Activated T-helper 2 cell treated with anti-CD3 and anti-CD28 coated beads, Interferon-gamma antibody, Interleukin-2, Interleukin-4, amounts not matched to agents 10 μg/mL and 5 μg/mL and 100 μg/mL, durations not matched to agents 14 hours and 24 hours and 36 hours (primary cell): ENCODE measurements around the gene LRCH1. TPM values are rescaled to one million over a fixed set of nuclear protein-coding genes. Genes with fewer than 3 reads are reported as not detected.

ENCODE experiments used
- DNase-seq: peaks from one replicate; pipeline ENCODE4 v3.0.0; 2021; ENCODE audit warnings: low spot score
- H3K27ac Mint-ChIP-seq: one replicate; pipeline ENCODE4 v1.8.0; 2021; ENCODE audit warnings: mixed read lengths
- H3K27me3 Mint-ChIP-seq: one replicate; pipeline ENCODE4 v1.8.0; 2021; ENCODE audit warnings: low read depth, mixed read lengths
- H3K36me3 Mint-ChIP-seq: one replicate; pipeline ENCODE4 v1.8.0; 2021; ENCODE audit warnings: low read depth, mixed read lengths
- H3K4me1 Mint-ChIP-seq: one replicate; pipeline ENCODE4 v1.8.0; 2021; ENCODE audit warnings: low read depth, mixed read lengths
- H3K4me3 Mint-ChIP-seq: one replicate; pipeline ENCODE4 v1.8.0; 2021; ENCODE audit warnings: low read depth, mild to moderate bottlenecking, moderate library complexity, mixed read lengths
- H3K9me3 Mint-ChIP-seq: one replicate; pipeline ENCODE4 v1.8.0; 2021; ENCODE audit warnings: mixed read lengths
- intact Hi-C: fragments of 100-400 bp; cut with micrococcal nuclease; formaldehyde crosslinking; loops from one replicate; pipeline ENCODE4 v1.15.1; 2023
- total RNA-seq: library from RNA; stranded (reverse); gene quantifications from 2 replicates; pipeline ENCODE4 v1.2.3, GENCODE V29; 2022

The LRCH1 gene
- total RNA-seq, 1 donor from 2014 or later: 17.8 TPM

DNA sequence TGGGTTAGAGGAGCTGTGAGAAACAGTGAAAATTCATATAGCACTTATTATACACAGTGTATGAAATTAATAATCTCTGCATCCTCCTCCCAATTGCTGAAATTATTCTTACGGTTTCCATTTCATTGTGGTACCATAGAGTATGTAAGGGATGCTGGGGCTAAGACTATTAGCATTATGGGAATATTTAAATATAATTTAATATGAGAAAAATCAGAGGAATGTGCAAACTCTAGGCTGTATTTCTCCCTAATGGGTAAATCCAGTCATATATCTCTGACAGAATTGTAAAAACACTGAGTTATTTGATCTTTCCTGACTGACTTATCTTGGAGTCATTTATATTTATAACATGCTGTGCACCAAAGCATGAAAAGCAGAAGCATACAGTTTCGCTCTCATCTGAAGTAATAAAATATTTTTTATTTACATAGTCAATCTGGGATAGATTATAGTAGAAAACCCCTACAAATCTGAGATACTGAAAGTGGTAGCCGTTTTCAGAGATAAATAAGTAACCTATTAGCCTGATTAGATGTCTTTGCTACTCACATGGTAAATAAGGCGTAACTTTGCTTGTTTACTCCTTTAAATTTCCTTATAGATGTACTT lies 34.9 kb downstream of the LRCH1 start:
- Mint-ChIP-seq H3K27me3 (peaks cover 4% of the 10 kb centered on the region), H3K4me3 (no peak overlapping the region), H3K4me1 (peaks cover 24% of the 10 kb centered on the region), H3K27ac (no peak overlapping the region), H3K9me3 (no peaks in the 10 kb centered on the region), H3K36me3 (no peaks in the 10 kb centered on the region)
- DNase-seq: no peak
- intact Hi-C loops: no loop called here

DNA sequence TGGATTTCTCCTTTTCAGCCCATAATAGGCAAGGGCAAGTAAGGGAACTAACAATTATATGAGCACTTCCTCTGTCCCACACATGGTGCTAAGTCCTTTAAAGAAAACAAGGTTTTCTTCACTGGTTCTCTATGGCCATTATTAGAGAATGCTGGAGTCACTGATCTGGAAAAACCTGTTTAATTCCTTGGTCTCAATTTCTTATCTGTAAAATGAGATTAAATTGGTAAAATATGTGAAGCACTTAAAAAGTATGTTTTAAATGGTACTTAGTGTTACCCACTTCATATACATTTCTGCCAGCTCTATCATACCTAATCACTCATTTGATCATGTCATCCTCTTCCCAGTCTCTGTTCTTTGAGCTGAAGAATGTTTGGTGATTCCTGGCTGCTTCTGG lies 39.4 kb downstream of the LRCH1 start:
- Mint-ChIP-seq H3K9me3 (no peaks in the 10 kb centered on the region), H3K4me3 (no peak overlapping the region), H3K27ac (no peak overlapping the region), H3K27me3 (peaks cover 6% of the 10 kb centered on the region), H3K4me1 (peaks cover 45% of the 10 kb centered on the region), H3K36me3 (peaks cover 3% of the 10 kb centered on the region)
- intact Hi-C loops: loop anchor here (2.0 to 5.0 kb wide), 4 partner anchors 14 to 75 kb away; partner anchors contain the start of gene LRCH1
- DNase-seq: no peak

DNA sequence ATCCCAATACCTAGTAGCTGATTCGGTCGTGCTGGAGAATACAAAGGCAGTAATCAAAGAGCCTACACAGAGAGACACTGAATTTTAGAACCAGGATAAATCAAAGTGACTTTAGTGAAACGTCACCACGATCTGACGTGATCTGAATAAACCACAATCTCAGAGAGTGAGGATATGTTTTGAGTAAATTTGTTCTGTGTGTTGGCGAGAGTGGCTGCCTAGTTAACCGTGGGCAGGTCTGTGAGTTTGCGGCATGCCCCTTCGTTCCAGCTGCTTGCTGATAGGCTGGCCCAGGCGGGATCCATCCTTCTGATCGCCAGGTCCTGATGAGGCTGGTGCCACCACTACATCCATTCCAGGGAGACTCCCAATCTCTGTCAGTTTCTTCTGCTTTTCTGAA lies 40.4 kb downstream of the LRCH1 start:
- H3K27ac Mint-ChIP-seq: peak overlapping the region; percentile 3
- H3K27me3 Mint-ChIP-seq: peaks cover 6% of the 10 kb centered on the region
- peaks cover 51% of the 10 kb centered on the region for H3K4me1 Mint-ChIP-seq
- H3K36me3 Mint-ChIP-seq: peaks cover 3% of the 10 kb centered on the region
- peak; percentile 15 for DNase-seq
- H3K9me3 Mint-ChIP-seq: no peaks in the 10 kb centered on the region
- no peak overlapping the region for H3K4me3 Mint-ChIP-seq
- intact Hi-C loops: loop anchor here (2.0 to 5.0 kb wide), 4 partner anchors 13 to 74 kb away; partner anchors contain the start of gene LRCH1

DNA sequence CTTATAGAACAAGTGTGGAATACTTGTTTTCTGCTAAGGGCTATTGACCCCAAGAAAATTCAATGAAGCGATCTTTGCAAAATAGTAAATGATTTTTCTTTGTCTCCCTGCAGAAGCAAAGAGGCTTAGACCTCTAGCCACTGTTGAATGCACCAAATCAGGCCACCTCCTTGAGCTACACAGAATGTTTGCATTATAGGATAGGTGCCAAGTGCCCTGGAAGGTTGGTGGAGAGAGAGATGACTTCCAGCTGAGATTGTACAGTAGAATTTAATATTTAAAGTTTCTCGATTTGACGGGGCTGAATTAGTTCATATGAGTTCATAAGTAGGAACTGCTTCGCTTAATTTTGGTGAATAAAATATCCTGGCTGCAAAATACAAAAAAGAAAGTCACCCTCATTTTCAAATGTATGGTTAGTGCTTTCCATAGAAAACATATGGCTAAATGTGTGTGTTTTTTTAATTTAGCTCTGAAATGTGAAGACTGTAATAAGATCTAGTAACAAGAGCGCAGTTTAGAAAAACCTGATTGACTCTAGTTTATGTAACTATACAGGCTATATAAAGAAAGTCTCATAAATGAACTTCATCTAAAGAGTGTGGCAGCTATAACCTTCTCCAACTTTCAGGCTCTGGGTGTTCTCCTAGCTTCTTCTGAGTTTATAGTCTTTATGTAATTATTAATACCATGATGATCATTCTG lies 41.6 kb downstream of the LRCH1 start:
- H3K9me3 Mint-ChIP-seq: no peaks in the 10 kb centered on the region
- peaks cover 6% of the 10 kb centered on the region for H3K27me3 Mint-ChIP-seq
- DNase-seq: no peak
- H3K27ac Mint-ChIP-seq: no peak overlapping the region
- no peak overlapping the region for H3K4me3 Mint-ChIP-seq
- peaks cover 58% of the 10 kb centered on the region for H3K4me1 Mint-ChIP-seq
- H3K36me3 Mint-ChIP-seq: peaks cover 7% of the 10 kb centered on the region
- intact Hi-C loops: loop anchor here (5.0 kb wide), 1 partner anchor 73 kb away; no protein-coding TSS in a partner anchor

DNA sequence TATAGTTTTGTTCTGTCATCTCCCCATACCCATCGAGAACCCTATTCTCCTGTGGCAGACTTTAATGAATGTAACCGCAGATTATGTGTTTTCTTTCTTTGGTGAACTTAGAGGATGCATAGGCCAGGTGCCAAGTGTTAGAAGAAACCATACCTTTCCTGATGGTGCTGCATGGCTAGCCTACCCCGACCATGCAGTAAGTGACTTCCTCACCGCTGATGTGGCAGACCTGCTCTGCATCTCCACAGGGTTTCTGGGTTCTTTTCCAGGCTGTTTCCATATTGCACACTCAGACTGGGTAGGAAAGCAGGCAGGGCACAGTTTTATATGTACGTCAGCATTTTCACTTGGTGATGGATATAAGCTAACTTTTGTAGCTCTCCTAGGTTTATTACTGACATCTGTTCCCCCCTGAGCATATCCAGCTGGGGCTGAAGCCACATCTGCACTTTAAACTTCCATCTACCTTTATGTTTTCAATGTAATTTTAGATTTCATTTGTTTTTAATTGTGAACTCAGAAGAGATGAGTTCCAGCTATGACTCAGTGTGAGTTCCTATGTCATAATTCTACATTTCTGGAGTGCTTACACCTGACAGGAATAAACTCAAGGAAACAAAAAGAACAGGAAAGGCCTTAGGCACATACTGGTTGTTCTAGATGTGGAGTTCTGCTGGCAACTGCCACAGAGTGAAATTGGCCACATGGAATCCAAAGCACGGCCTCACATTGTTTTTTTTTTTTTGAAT lies 42.3 kb downstream of the LRCH1 start:
- Mint-ChIP-seq H3K9me3 (no peaks in the 10 kb centered on the region), H3K27ac (no peak overlapping the region), H3K27me3 (peaks cover 6% of the 10 kb centered on the region), H3K4me1 (peaks cover 52% of the 10 kb centered on the region), H3K4me3 (no peak overlapping the region), H3K36me3 (peaks cover 7% of the 10 kb centered on the region)
- intact Hi-C loops: no loop called here
- DNase-seq: no peak

DNA sequence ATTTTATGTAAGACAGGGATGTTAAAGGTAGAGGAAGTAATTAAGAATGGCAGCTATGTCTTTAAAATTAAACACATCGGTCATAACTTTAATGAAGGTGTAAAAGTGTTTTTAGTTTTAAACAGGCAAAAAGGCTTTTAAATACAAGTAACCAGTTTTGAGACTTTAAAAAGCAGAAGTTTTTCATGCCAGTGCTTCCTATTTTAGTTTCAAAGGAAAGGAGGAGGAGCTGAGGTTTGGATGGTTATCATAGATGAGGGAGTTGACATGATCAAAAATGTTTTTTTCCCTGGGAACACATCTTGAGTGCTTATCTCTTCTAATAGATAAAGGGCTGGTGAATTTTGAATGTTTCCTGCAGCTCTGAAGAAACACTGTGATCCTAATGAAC lies 42.9 kb downstream of the LRCH1 start:
- no peaks in the 10 kb centered on the region for H3K9me3 Mint-ChIP-seq
- peaks cover 6% of the 10 kb centered on the region for H3K27me3 Mint-ChIP-seq
- no peak for DNase-seq
- intact Hi-C loops: no loop called here
- peaks cover 7% of the 10 kb centered on the region for H3K36me3 Mint-ChIP-seq
- H3K27ac Mint-ChIP-seq: no peak overlapping the region
- peaks cover 49% of the 10 kb centered on the region for H3K4me1 Mint-ChIP-seq
- H3K4me3 Mint-ChIP-seq: no peak overlapping the region

DNA sequence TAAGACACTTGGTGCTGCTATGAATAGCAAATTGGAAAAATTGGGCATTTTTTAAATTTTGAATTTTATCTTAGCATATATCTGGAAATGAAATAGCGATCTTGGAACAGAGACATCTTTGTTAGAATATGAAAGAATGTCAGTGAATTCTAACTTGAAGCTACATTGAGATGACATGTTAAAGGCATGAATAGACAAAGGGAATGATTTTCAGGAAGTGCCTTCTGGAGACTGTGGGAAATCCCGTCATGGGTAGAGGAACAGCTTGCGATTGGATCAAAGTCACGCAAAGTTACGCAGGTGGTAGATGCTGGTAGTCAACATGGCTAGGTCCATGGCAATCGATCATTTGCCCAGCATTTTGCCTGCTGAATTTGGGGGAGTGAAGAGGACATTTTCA lies 43.5 kb downstream of the LRCH1 start:
- Mint-ChIP-seq H3K4me1 (peaks cover 49% of the 10 kb centered on the region), H3K27me3 (peaks cover 6% of the 10 kb centered on the region), H3K27ac (no peak overlapping the region), H3K4me3 (no peak overlapping the region), H3K36me3 (peaks cover 7% of the 10 kb centered on the region), H3K9me3 (no peaks in the 10 kb centered on the region)
- no peak for DNase-seq
- intact Hi-C loops: no loop called here

DNA sequence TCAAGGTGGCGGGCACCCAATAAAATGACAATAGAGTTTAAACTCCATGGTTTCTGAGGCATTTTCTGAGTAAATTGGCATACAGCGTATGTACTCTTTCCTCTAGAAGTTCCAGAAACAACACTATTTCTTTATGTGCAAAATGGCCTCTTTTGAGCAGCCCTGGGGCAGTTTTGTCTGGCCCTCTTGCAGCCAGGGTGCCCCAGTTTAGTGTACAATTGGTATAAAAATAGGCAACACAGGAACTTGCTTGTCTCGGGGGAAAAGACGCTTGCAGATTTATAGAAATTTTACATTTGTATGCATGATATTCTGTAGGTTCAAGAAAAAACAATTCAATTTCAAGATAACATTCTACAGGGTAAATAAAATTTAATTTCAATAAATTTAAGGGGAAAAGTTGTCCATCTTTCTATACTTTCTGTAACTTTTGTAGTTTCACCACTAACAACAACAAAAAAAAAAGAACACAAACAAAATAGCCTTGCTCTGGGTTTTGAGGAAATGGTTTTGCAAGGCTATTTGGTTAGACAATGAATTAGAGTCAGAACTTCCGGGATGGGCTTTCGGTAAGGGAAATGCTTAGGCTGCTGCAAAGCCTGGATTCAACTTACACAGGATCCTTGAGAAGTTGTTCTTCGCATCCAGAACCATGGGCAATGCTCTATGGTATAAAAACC lies 45.3 kb downstream of the LRCH1 start:
- DNase-seq: no peak
- H3K36me3 Mint-ChIP-seq: peaks cover 7% of the 10 kb centered on the region
- H3K4me3 Mint-ChIP-seq: no peak overlapping the region
- no peaks in the 10 kb centered on the region for H3K9me3 Mint-ChIP-seq
- H3K27ac Mint-ChIP-seq: no peak overlapping the region
- H3K4me1 Mint-ChIP-seq: peaks cover 46% of the 10 kb centered on the region
- H3K27me3 Mint-ChIP-seq: peaks cover 2% of the 10 kb centered on the region
- intact Hi-C loops: no loop called here

DNA sequence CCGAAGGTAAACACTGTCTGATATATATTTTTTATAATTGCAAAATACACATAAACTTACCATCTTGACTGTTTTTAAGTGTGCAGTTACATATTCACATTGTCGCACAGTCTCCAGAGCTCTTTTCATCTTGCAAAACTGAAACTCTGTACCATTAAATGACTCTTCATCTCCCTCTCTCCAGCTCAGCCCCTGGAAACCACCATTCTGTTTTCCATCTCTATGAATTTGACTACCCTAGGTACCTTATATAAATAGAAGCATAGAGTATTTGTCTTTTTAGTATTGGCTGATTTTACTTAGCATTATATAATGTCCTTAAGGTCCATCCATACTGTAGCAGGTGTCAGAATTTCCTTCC lies 45.8 kb downstream of the LRCH1 start:
- peaks cover 2% of the 10 kb centered on the region for H3K27me3 Mint-ChIP-seq
- H3K36me3 Mint-ChIP-seq: peaks cover 7% of the 10 kb centered on the region
- peaks cover 41% of the 10 kb centered on the region for H3K4me1 Mint-ChIP-seq
- DNase-seq: no peak
- intact Hi-C loops: no loop called here
- H3K9me3 Mint-ChIP-seq: no peaks in the 10 kb centered on the region
- no peak overlapping the region for H3K27ac Mint-ChIP-seq
- H3K4me3 Mint-ChIP-seq: no peak overlapping the region

DNA sequence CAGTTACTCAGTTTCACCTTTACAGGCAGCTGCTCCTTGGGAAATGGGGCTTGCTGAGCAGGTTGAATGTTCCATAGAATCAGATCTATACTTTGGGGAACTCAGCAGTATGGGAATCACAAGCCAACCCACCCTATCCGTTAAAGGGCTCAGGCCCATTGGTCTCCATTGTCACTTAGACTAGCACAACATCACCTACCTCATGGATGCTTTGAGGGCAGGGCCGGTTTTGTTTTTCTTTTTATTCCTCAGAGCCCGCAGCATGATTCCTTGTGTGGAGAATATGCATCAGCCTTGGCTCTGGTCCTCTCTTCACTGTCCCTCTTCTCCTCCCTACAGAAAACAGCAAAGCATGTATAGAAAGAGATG lies 48.0 kb downstream of the LRCH1 start:
- peaks cover 39% of the 10 kb centered on the region for H3K4me1 Mint-ChIP-seq
- H3K4me3 Mint-ChIP-seq: no peak overlapping the region
- H3K9me3 Mint-ChIP-seq: no peaks in the 10 kb centered on the region
- no peak for DNase-seq
- peaks cover 4% of the 10 kb centered on the region for H3K36me3 Mint-ChIP-seq
- H3K27ac Mint-ChIP-seq: no peak overlapping the region
- no peaks in the 10 kb centered on the region for H3K27me3 Mint-ChIP-seq
- intact Hi-C loops: no loop called here

DNA sequence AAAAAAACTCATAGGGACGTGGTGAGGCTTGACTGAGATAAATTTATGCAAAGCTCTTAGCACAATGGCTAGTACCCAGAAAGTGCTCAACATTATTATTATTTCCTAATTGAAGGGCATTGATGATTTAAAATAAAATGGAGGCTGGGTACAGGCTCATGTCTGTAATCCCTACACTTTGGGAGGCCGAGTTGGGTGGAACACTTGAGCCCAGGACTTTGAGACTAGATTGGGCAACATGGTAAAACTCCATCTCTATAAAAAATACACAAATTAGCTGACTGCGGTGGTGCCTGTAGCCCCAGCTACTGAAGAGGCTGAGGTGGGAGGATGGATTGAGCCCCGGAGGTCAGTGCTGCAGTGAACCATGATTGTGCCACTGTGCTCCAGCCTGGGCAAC lies 49.6 kb downstream of the LRCH1 start:
- no peak for DNase-seq
- Mint-ChIP-seq H3K36me3 (peaks cover 4% of the 10 kb centered on the region), H3K27me3 (no peaks in the 10 kb centered on the region), H3K27ac (no peak overlapping the region), H3K4me3 (no peak overlapping the region), H3K9me3 (no peaks in the 10 kb centered on the region), H3K4me1 (peaks cover 50% of the 10 kb centered on the region)
- intact Hi-C loops: no loop called here

DNA sequence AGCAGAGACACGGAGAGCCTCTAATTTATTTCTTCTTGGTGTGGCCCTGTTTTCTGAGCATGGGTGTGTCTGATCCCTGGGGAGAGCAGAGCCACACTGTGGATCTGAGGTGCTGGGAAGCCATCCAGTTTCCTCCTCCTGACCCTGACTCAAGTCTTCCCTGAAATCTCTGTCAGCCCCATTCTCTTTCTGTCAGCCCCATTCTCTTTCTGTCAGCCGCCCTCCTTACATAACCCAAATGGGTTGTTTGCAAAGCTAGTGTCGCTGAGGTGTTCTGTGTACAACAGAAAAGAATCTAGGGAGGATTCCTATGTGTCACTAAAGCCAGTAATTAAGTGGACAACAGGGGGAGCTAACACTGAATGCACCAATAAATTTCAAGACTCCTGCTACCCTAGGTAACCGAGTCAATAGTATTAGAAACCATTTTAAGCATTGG lies 50.2 kb downstream of the LRCH1 start:
- H3K4me1 Mint-ChIP-seq: peaks cover 52% of the 10 kb centered on the region
- intact Hi-C loops: no loop called here
- no peak for DNase-seq
- H3K27ac Mint-ChIP-seq: no peak overlapping the region
- H3K4me3 Mint-ChIP-seq: no peak overlapping the region
- H3K9me3 Mint-ChIP-seq: no peaks in the 10 kb centered on the region
- H3K36me3 Mint-ChIP-seq: peaks cover 4% of the 10 kb centered on the region
- H3K27me3 Mint-ChIP-seq: no peaks in the 10 kb centered on the region
